GM12873 (cell line): ENCODE data around the gene SORBS2.

Experiments used
- CTCF ChIP-seq: IDR thresholded peaks from 2 replicates; pipeline ENCODE4 v1.5.1; 2012; ENCODE audit warnings: low read depth, mild to moderate bottlenecking, moderate library complexity, low read length, control low read depth; ENCODE audit not compliant: insufficient read depth; ENCODE audit errors: missing control alignments

Gene SORBS2

DNA sequence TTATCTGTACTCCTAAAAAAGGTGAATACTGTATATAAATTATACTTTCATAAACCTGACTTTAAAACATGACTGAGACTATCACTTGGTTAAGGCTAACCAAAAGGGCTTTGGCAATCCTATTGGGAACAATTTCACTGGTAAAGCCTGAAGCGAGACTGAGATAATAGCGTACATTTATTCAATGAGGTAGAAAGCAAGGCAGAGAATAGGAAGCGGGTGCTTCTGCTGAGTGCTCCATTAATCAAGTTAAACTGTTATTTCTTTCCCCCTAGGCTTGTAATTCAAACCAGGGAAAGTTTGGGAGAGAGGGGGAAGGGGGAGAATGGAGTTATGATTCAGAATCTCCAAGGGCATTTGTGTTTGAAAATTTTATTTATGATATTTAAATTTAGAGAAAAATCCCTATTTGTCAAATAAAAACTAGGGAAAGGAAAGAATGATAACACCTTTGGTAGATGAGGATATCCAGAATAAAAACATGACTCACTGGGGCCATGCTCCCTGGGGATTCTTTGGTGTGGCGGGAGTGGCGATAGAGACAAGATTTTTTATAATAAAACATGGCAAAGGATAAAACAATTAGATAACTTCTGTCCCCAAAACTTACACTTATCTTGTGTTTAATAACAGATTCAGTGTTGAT lies 34.6 kb upstream of the SORBS2 start:
- TF ChIP-seq CTCF = no peak

GRCh38 chr4:185845966-185846365 lies 34.0 kb upstream of the SORBS2 start:
- TF ChIP-seq CTCF = no peak

GRCh38 chr4:185841451-185841850 lies 29.5 kb upstream of the SORBS2 start:
- no peak for TF ChIP-seq CTCF

- no peak for TF ChIP-seq CTCF
These were observed 29.0 kb upstream of the SORBS2 start for GRCh38 chr4:185840953-185841352.

- no peak for TF ChIP-seq CTCF
These were observed 28.2 kb upstream of the SORBS2 start for GRCh38 chr4:185840201-185840600.

- TF ChIP-seq CTCF = no peak
These were observed 27.8 kb upstream of the SORBS2 start for GRCh38 chr4:185839770-185840169.

GRCh38 chr4:185839194-185839712 lies 27.3 kb upstream of the SORBS2 start:
- no peak for TF ChIP-seq CTCF
